H1 (cell line): ENCODE data around the gene ZMYND15.

Experiments
- CTCF ChIP-seq, 3 experiments: IDR thresholded peaks; 1 replicate in 2 of 3; 2 replicates in 1 of 3; pipeline versions ENCODE4 v1.5.1 to v1.6.1; 2011; ENCODE audit warnings: low read length in 3 of 3, mild to moderate bottlenecking in 3 of 3, inconsistent platforms in 2 of 3, low read depth in 1 of 3, moderate library complexity in 1 of 3; ENCODE audit not compliant: insufficient read depth in 1 of 3; ENCODE audit errors: control extremely low read depth in 1 of 3
- FOSL1 ChIP-seq: IDR thresholded peaks from 2 replicates; pipeline ENCODE4 v1.6.1; 2011; ENCODE audit warnings: mild to moderate bottlenecking, low read depth, low read length, moderate library complexity; ENCODE audit not compliant: insufficient read depth
- HDAC2 ChIP-seq, 2 experiments: fragments of 300-600 bp in 1 of 2; sonication (generic) in 1 of 2; IDR thresholded peaks; 2 replicates each; pipeline ENCODE4 v1.6.1; 2011 to 2012; ENCODE audit warnings: low read depth in 2 of 2, low read length in 2 of 2, mild to moderate bottlenecking in 2 of 2, moderate library complexity in 2 of 2, borderline replicate concordance in 1 of 2, inconsistent platforms in 1 of 2

- no peak for TF ChIP-seq HDAC2 (IDR thresholded peaks at IDR 0.05; ENCODE audit: borderline replicate concordance in 1 of 2, low read depth in 2 of 2, low read length in 2 of 2)
- TF ChIP-seq CTCF (IDR thresholded peaks at IDR 0.05; ENCODE audit: control extremely low read depth in 1 of 3, insufficient read depth in 1 of 3, low read depth in 1 of 3, low read length in 3 of 3): no peak
- TF ChIP-seq FOSL1: no peak
These were observed 1.2 kb upstream of the ZMYND15 start for GRCh38 chr17:4738136-4739121.
